ENCODE data around the gene PDE7B. TPM values are rescaled to one million over a fixed set of nuclear protein-coding genes. Genes with fewer than 3 reads are reported as not detected.

Gene PDE7B
- total RNA-seq, 3 donors from 2014 or later (not counting 1 experiment from before 2014, with no cell fraction given), result 0.14 to 0.18 TPM; not detected in 1

DNA sequence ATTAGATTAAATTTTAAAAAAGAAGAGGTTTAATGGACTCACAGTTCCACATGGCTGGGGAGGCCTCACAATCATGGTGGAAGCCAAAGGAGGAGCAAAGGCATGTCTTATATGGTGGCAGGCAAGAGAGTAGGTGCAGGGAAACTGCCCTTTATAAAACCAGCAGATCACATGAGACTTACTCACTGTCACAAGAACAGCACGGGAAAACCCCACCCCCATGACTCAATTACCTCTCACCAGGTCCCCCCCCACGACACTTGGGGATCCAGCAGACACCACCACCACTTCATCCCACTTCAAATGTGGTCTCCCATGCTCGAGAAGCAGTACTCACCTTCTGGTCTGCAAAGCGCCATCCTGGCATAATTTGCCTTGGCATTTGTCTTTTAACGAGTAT, 374.0 kb downstream of the PDE7B start:
- Histone ChIP-seq H3K36me3 (ENCODE audit: control insufficient read depth, insufficient read depth, low read length) (no peaks in the 10 kb centered on the region), H3K27ac (ENCODE audit: low read length) (no peak overlapping the region), H3K27me3 (ENCODE audit: control insufficient read depth, insufficient read depth, low read length) (no peaks in the 10 kb centered on the region), H3K4me3 (ENCODE audit: low read length) (no peak overlapping the region), H3K4me1 (ENCODE audit: control insufficient read depth, insufficient read depth, low read length) (peaks cover 4% of the 10 kb centered on the region), H3K9me3 (ENCODE audit: control insufficient read depth, insufficient read depth, low read length) (no peaks in the 10 kb centered on the region)
- peaks cover 0 to 5% of the 10 kb centered on the region in 2 donors for H3K27me3 Mint-ChIP-seq (ENCODE audit: low read depth in 2 of 2)
- H3K4me1 Mint-ChIP-seq, result peaks cover 10 to 11% of the 10 kb centered on the region in 2 donors
- WGBS (ENCODE audit: insufficient coverage), result 63% methylated on average over 5 of the region's 5 CpGs
- TF ChIP-seq, protein P1, sequence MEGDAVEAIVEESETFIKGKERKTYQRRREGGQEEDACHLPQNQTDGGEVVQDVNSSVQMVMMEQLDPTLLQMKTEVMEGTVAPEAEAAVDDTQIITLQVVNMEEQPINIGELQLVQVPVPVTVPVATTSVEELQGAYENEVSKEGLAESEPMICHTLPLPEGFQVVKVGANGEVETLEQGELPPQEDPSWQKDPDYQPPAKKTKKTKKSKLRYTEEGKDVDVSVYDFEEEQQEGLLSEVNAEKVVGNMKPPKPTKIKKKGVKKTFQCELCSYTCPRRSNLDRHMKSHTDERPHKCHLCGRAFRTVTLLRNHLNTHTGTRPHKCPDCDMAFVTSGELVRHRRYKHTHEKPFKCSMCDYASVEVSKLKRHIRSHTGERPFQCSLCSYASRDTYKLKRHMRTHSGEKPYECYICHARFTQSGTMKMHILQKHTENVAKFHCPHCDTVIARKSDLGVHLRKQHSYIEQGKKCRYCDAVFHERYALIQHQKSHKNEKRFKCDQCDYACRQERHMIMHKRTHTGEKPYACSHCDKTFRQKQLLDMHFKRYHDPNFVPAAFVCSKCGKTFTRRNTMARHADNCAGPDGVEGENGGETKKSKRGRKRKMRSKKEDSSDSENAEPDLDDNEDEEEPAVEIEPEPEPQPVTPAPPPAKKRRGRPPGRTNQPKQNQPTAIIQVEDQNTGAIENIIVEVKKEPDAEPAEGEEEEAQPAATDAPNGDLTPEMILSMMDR (IDR thresholded peaks at IDR 0.05), result no peak
- DNase-seq (peak in 1 of 2 donors; percentile 25), ATAC-seq (no peak)
- H3K36me3 Mint-ChIP-seq, result no peaks in the 10 kb centered on the region
- H3K9me3 Mint-ChIP-seq, result no peaks in the 10 kb centered on the region
- H3K27ac Mint-ChIP-seq, result no peak overlapping the region
- H3K4me3 Mint-ChIP-seq, result no peak overlapping the region
- intact Hi-C loops (cut with micrococcal nuclease), result loop anchor here (10.0 kb wide), 1 partner anchor 321 kb away; no protein-coding TSS in a partner anchor

DNA sequence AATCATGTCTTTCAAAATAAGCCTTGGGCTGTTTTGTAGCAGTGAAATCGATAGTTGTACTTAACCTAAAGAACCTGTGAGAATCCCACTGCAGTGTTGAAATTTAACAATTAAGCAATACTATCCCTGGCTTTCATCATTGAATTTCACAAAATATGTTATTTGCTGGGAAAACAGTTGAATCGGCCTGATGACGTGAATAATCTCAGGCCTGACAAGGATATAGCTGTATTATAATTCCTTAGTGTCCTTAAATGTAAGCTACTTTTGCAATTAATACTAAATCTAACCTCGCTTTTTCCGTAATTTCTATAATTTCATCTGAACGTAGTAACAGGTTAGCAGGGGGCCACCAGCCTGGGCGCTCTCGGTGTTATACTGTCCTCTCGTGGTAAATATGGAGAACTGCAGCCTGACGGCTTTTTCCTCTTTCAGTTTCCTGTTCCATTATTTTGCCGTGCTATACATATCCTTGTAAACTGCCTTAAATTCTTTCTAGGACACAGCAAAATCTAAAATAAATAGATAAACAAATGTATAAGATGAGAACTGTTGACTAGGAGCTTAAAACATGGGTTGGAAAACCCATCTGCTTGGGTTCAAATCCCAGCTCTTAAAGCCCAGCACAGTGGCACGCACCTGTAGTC, 374.6 kb downstream of the PDE7B start:
- H3K4me3 ChIP-seq (ENCODE audit: low read length), result peak overlapping the region; percentile 2
- no peaks in the 10 kb centered on the region for H3K27me3 ChIP-seq (ENCODE audit: control insufficient read depth, insufficient read depth, low read length)
- TF ChIP-seq, protein P1 (IDR thresholded peaks at IDR 0.05), result peak; percentile 100
- peaks cover 0 to 5% of the 10 kb centered on the region in 2 donors for H3K27me3 Mint-ChIP-seq (ENCODE audit: low read depth in 2 of 2)
- intact Hi-C loops (cut with micrococcal nuclease), result loop anchor here (1.0 to 10.0 kb wide), 4 partner anchors 321 to 775 kb away; no protein-coding TSS in a partner anchor
- H3K36me3 ChIP-seq (ENCODE audit: control insufficient read depth, insufficient read depth, low read length), result no peaks in the 10 kb centered on the region
- WGBS (ENCODE audit: insufficient coverage), result 16% methylated on average over 8 of the region's 12 CpGs
- no peaks in the 10 kb centered on the region for H3K36me3 Mint-ChIP-seq
- ATAC-seq (peak; percentile 94 to 98 (median 96)), DNase-seq (peak; percentile 43 to 79)
- peak overlapping the region in 1 of 2 donors; percentile 71 for H3K27ac Mint-ChIP-seq
- H3K9me3 Mint-ChIP-seq, result no peaks in the 10 kb centered on the region
- no peak overlapping the region for H3K27ac ChIP-seq (ENCODE audit: low read length)
- peak overlapping the region; percentile 79 for H3K4me3 Mint-ChIP-seq
- H3K4me1 ChIP-seq (ENCODE audit: control insufficient read depth, insufficient read depth, low read length), result peaks cover 4% of the 10 kb centered on the region
- H3K9me3 ChIP-seq (ENCODE audit: control insufficient read depth, insufficient read depth, low read length), result no peaks in the 10 kb centered on the region
- H3K4me1 Mint-ChIP-seq, result peaks cover 10 to 11% of the 10 kb centered on the region in 2 donors

- Histone ChIP-seq H3K27ac (ENCODE audit: low read length) (no peak overlapping the region), H3K36me3 (ENCODE audit: control insufficient read depth, insufficient read depth, low read length) (no peaks in the 10 kb centered on the region), H3K4me3 (ENCODE audit: low read length) (peak overlapping the region; percentile 2), H3K4me1 (ENCODE audit: control insufficient read depth, insufficient read depth, low read length) (peaks cover 4% of the 10 kb centered on the region), H3K9me3 (ENCODE audit: control insufficient read depth, insufficient read depth, low read length) (no peaks in the 10 kb centered on the region), H3K27me3 (ENCODE audit: control insufficient read depth, insufficient read depth, low read length) (no peaks in the 10 kb centered on the region)
- DNase-seq (no peak), ATAC-seq (peak in 2 of 3 donors; percentile 30 to 35)
- TF ChIP-seq, protein P1 (IDR thresholded peaks at IDR 0.05), result no peak
- H3K9me3 Mint-ChIP-seq, result no peaks in the 10 kb centered on the region
- 96% methylated on average over 4 of the region's 4 CpGs for WGBS (ENCODE audit: insufficient coverage)
- peak overlapping the region in 1 of 2 donors; percentile 71 for H3K27ac Mint-ChIP-seq
- intact Hi-C loops (cut with micrococcal nuclease), result loop anchor here (1.0 to 10.0 kb wide), 4 partner anchors 322 to 776 kb away; no protein-coding TSS in a partner anchor
- peaks cover 0 to 5% of the 10 kb centered on the region in 2 donors for H3K27me3 Mint-ChIP-seq (ENCODE audit: low read depth in 2 of 2)
- H3K36me3 Mint-ChIP-seq, result no peaks in the 10 kb centered on the region
- peaks cover 10 to 11% of the 10 kb centered on the region in 2 donors for H3K4me1 Mint-ChIP-seq
- H3K4me3 Mint-ChIP-seq, result peak overlapping the region; percentile 79
Measured at GRCh38 chr6:136226674-136227377, 375.3 kb downstream of the PDE7B start.

Measured in natural killer cell (primary cell).